ENCODE measurements around the gene F10.

The F10 gene

DNA sequence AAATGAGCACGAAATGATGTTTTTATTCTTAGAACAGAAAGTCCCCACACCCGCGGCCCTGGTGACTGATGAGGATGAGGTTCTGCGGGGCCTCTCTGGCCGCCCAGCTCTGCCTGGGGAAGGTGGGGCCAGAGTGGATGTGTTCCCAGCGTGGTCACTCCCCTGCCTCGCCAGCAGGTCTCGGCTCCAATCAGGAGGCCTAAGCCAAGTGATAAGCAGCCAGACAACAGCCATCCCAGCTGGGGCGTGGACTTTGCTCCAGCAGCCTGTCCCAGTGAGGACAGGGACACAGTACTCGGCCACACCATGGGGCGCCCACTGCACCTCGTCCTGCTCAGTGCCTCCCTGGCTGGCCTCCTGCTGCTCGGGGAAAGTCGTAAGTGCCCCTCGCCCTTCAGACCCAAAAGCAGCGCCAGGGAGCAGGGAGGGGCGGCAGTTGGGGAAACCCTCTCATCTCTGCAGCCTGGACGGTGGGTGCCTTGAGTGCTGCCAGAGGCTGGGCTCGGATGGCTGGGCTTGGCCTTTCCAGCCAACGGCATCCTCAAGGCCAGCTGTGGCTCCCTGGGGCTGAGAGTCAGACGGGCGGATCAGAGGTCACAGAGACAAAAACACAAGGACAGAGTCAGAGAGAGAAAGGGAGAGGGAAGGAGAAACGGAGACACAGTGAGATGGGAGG lies at the start of gene F10:
F10 (plus strand) TSS at position 250 of the 676 bp plus-strand sequence; CDS start at position 307, 57 bp downstream.
- DNase-seq (ENCODE audit: extremely low read depth, low read depth): no peak
- peak within 1 kb of the TSS; percentile 22 for H3K4me3 ChIP-seq (replicated peaks; ENCODE audit: low read depth, low read length)
- TF ChIP-seq, protein P1, sequence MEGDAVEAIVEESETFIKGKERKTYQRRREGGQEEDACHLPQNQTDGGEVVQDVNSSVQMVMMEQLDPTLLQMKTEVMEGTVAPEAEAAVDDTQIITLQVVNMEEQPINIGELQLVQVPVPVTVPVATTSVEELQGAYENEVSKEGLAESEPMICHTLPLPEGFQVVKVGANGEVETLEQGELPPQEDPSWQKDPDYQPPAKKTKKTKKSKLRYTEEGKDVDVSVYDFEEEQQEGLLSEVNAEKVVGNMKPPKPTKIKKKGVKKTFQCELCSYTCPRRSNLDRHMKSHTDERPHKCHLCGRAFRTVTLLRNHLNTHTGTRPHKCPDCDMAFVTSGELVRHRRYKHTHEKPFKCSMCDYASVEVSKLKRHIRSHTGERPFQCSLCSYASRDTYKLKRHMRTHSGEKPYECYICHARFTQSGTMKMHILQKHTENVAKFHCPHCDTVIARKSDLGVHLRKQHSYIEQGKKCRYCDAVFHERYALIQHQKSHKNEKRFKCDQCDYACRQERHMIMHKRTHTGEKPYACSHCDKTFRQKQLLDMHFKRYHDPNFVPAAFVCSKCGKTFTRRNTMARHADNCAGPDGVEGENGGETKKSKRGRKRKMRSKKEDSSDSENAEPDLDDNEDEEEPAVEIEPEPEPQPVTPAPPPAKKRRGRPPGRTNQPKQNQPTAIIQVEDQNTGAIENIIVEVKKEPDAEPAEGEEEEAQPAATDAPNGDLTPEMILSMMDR (IDR thresholded peaks at IDR 0.05; ENCODE audit: low read depth, low read length, missing control alignments): no peak

DNA sequence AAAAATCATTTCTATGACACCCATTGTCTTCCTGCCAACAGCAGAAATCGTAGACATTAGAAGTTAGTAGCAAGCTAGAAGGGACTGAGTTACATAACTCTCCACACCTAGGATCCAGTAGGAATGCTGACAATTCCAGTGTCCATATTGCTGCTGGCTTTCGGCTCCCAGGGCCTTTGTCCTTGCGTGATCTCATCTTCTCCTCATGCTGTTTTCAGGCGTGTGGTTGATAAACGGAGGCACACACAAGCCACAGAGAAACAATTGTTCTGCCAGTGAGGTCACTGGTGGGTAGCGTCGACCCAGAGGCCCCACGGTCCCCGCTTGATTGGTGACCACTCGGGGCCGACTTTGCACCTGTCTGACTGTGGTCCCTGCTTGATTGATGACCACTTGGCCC lies 48.7 kb upstream of the F10 start:
- DNase-seq (ENCODE audit: extremely low read depth, low read depth): no peak
- H3K4me3 ChIP-seq (replicated peaks; ENCODE audit: low read depth, low read length): no peak overlapping the region
- TF ChIP-seq, protein P1 (IDR thresholded peaks at IDR 0.05; ENCODE audit: low read depth, low read length, missing control alignments): no peak

DNA sequence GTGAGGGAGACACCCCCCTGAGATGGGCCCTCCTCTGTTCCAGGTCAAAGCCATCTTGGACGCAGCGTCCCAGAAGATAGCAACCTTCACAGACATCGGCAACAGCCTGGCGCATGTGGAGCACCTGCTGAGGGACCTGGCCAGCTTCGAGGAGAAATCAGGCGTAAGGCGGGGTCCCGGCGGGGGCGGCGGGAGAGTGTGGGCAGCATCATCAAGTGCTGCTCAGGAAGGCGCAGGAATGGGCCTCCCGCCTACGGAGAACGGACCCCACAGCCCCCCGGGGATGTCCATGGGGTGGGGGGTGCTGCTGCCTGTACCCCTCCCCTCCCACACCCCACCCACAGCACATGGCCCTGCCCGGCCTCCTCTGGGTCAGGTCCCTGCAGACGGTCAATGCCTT lies 48.2 kb upstream of the F10 start:
- TF ChIP-seq, protein P1 (IDR thresholded peaks at IDR 0.05; ENCODE audit: low read depth, low read length, missing control alignments): no peak
- H3K4me3 ChIP-seq (replicated peaks; ENCODE audit: low read depth, low read length): no peak overlapping the region
- DNase-seq (ENCODE audit: extremely low read depth, low read depth): no peak

DNA sequence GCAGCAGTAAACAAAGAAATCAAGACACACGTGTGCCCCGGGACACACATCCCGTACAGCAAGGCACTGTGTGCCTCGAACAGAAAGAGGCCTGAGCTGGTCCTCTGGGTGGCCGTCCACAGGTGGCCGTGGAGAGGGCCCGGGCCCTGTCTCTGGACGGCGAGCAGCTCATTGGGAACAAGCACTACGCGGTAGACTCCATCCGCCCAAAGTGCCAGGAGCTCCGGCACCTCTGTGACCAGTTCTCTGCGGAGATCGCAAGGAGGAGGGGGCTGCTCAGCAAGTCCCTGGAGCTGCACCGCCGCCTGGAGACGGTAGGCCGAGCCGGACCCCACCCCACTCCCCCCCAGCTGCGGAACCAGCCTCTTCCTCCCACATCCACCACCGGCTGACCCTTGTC lies 47.7 kb upstream of the F10 start:
- no peak for DNase-seq (ENCODE audit: extremely low read depth, low read depth)
- TF ChIP-seq, protein P1 (IDR thresholded peaks at IDR 0.05; ENCODE audit: low read depth, low read length, missing control alignments): no peak
- no peak overlapping the region for H3K4me3 ChIP-seq (replicated peaks; ENCODE audit: low read depth, low read length)

DNA sequence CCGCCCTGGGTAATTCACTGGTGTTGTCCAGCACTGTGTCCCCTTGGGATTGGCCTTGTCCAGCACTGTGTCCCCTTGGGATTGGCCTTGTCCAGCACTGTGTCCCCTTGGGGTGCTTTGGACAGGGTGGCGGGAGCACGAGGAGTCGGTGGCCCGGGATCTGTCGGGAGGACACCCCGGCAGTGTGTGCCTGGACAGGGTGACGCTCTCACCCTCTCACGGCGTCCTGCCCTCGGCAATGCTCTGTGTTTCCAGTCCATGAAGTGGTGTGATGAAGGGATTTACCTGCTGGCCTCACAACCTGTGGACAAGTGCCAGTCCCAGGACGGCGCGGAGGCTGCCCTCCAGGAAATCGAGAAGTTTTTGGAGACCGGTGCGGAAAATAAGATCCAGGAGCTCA lies 46.9 kb upstream of the F10 start:
- no peak for DNase-seq (ENCODE audit: extremely low read depth, low read depth)
- TF ChIP-seq, protein P1 (IDR thresholded peaks at IDR 0.05; ENCODE audit: low read depth, low read length, missing control alignments): no peak
- no peak overlapping the region for H3K4me3 ChIP-seq (replicated peaks; ENCODE audit: low read depth, low read length)

DNA sequence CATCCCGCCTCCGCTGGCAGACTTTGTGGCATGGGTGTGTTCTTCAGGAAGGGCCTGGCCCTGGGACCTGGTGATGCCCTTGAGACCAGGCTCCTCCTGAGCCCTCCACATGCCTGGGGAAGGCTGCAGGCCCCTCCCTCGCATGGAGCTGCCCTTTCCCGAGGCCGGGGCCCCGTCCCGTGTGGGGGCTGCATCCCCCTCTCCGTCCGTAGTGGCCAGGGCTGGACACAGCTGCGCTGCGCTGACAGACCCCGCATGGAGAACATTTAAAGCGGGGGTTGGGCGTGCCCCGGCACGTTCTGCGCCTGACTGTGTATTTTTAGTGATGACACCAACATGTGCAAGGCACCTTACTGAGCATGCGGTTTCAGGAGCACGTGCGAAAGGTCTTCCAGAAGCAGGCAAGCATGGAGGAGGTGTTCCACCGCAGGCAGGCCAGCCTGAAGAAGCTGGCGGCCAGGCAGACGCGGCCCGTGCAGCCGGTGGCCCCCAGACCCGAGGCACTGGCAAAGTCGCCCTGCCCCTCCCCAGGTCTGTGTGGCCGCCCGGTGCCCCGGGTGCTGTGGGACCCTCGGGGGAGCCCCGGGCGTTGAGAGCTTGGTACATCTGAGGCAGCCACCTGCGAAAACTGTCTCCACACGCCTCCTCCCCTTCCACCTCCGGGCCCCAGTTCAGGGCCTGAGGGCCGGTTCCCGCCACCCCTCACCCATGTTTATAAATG lies 45.8 kb upstream of the F10 start:
- no peak overlapping the region for H3K4me3 ChIP-seq (replicated peaks; ENCODE audit: low read depth, low read length)
- TF ChIP-seq, protein P1 (IDR thresholded peaks at IDR 0.05; ENCODE audit: low read depth, low read length, missing control alignments): no peak
- DNase-seq (ENCODE audit: extremely low read depth, low read depth): no peak

Measured in HFF-Myc (cell line).